ENCODE data around the gene CLBA1. TPM values are rescaled to one million over a fixed set of nuclear protein-coding genes. Genes with fewer than 3 reads are reported as not detected.
"Not testable (repeated sequence)": the region's sequence is repeated elsewhere in the genome, so short reads cannot be mapped to it uniquely, and the experiment has no call there.

Gene CLBA1
- total RNA-seq, 1 experiment from 2014 or later = 14.3 TPM

GRCh38 chr14:104941508-104942365 lies 43.9 kb upstream of the CLBA1 start:
- ChIA-PET CTCF (no interaction called here), POLR2A (ENCODE audit: low non-redundant PET) (no interaction called here)
- Histone ChIP-seq H3K4me3 (ENCODE audit: low read depth, low read length, poor library complexity, severe bottlenecking) (no peak overlapping the region), H3K4me1 (ENCODE audit: insufficient read depth, low read length, poor library complexity, severe bottlenecking) (no peaks in the 10 kb centered on the region), H3K27ac (ENCODE audit: low read depth, low read length, poor library complexity, severe bottlenecking) (no peak overlapping the region), H3K36me3 (ENCODE audit: insufficient read depth, low read length, poor library complexity, severe bottlenecking) (no peaks in the 10 kb centered on the region), H3K27me3 (replicated peaks; ENCODE audit: insufficient read depth, low read depth, low read length, poor library complexity) (peaks cover 39% of the 10 kb centered on the region), H3K9me3 (ENCODE audit: low read depth, low read length, poor library complexity, severe bottlenecking) (no peaks in the 10 kb centered on the region)
- TF ChIP-seq CTCF (conservative IDR thresholded peaks at IDR 0.05; ENCODE audit: low read depth, low read length) (no peak), EZH2 (IDR thresholded peaks at IDR 0.05; ENCODE audit: borderline replicate concordance, low read depth, low read length, poor library complexity, severe bottlenecking) (no peak)
- DNase-seq (ENCODE audit: low spot score) = no peak
- intact Hi-C loops (cut with micrococcal nuclease; ENCODE audit: unreplicated experiment) = no loop called here
- no TSS peak for BruUV-seq (replicated peaks)

- BruUV-seq (replicated peaks) = no TSS peak
- intact Hi-C loops (cut with micrococcal nuclease; ENCODE audit: unreplicated experiment) = no loop called here
- no peaks in the 10 kb centered on the region for H3K4me1 ChIP-seq (ENCODE audit: insufficient read depth, low read length, poor library complexity, severe bottlenecking)
- CTCF ChIA-PET = no interaction called here
- TF ChIP-seq CTCF (conservative IDR thresholded peaks at IDR 0.05; ENCODE audit: low read depth, low read length) (no peak), EZH2 (IDR thresholded peaks at IDR 0.05; ENCODE audit: borderline replicate concordance, low read depth, low read length, poor library complexity, severe bottlenecking) (no peak)
- POLR2A ChIA-PET (ENCODE audit: low non-redundant PET) = no interaction called here
- H3K4me3 ChIP-seq (ENCODE audit: low read depth, low read length, poor library complexity, severe bottlenecking) = no peak overlapping the region
- H3K9me3 ChIP-seq (ENCODE audit: low read depth, low read length, poor library complexity, severe bottlenecking) = no peaks in the 10 kb centered on the region
- no peaks in the 10 kb centered on the region for H3K36me3 ChIP-seq (ENCODE audit: insufficient read depth, low read length, poor library complexity, severe bottlenecking)
- H3K27me3 ChIP-seq (replicated peaks; ENCODE audit: insufficient read depth, low read depth, low read length, poor library complexity) = peaks cover 33% of the 10 kb centered on the region
- no peak for DNase-seq (ENCODE audit: low spot score)
- H3K27ac ChIP-seq (ENCODE audit: low read depth, low read length, poor library complexity, severe bottlenecking) = no peak overlapping the region
Measured at GRCh38 chr14:104942586-104942985, 43.0 kb upstream of the CLBA1 start.

- H3K4me1 ChIP-seq (ENCODE audit: insufficient read depth, low read length, poor library complexity, severe bottlenecking); H3K9me3 ChIP-seq (ENCODE audit: low read depth, low read length, poor library complexity, severe bottlenecking); H3K4me3 ChIP-seq (ENCODE audit: low read depth, low read length, poor library complexity, severe bottlenecking); DNase-seq (ENCODE audit: low spot score); POLR2A ChIA-PET (ENCODE audit: low non-redundant PET); BruUV-seq (replicated peaks); CTCF ChIA-PET; H3K27ac ChIP-seq (ENCODE audit: low read depth, low read length, poor library complexity, severe bottlenecking); intact Hi-C loops (cut with micrococcal nuclease; ENCODE audit: unreplicated experiment); H3K36me3 ChIP-seq (ENCODE audit: insufficient read depth, low read length, poor library complexity, severe bottlenecking): not testable (repeated sequence)
- H3K27me3 ChIP-seq (replicated peaks; ENCODE audit: insufficient read depth, low read depth, low read length, poor library complexity) = peaks cover 26% of the 10 kb centered on the region
Measured at GRCh38 chr14:104943216-104944015, 42.2 kb upstream of the CLBA1 start.

GRCh38 chr14:104944016-104944308 lies 41.6 kb upstream of the CLBA1 start:
- H3K4me1 ChIP-seq (ENCODE audit: insufficient read depth, low read length, poor library complexity, severe bottlenecking); BruUV-seq (replicated peaks); H3K36me3 ChIP-seq (ENCODE audit: insufficient read depth, low read length, poor library complexity, severe bottlenecking); CTCF ChIA-PET; POLR2A ChIA-PET (ENCODE audit: low non-redundant PET); intact Hi-C loops (cut with micrococcal nuclease; ENCODE audit: unreplicated experiment); H3K27ac ChIP-seq (ENCODE audit: low read depth, low read length, poor library complexity, severe bottlenecking); DNase-seq (ENCODE audit: low spot score); H3K4me3 ChIP-seq (ENCODE audit: low read depth, low read length, poor library complexity, severe bottlenecking); H3K9me3 ChIP-seq (ENCODE audit: low read depth, low read length, poor library complexity, severe bottlenecking): not testable (repeated sequence)
- H3K27me3 ChIP-seq (replicated peaks; ENCODE audit: insufficient read depth, low read depth, low read length, poor library complexity) = peaks cover 20% of the 10 kb centered on the region

- CTCF ChIA-PET; BruUV-seq (replicated peaks); DNase-seq (ENCODE audit: low spot score); H3K27ac ChIP-seq (ENCODE audit: low read depth, low read length, poor library complexity, severe bottlenecking); intact Hi-C loops (cut with micrococcal nuclease; ENCODE audit: unreplicated experiment); H3K9me3 ChIP-seq (ENCODE audit: low read depth, low read length, poor library complexity, severe bottlenecking); H3K4me1 ChIP-seq (ENCODE audit: insufficient read depth, low read length, poor library complexity, severe bottlenecking); H3K4me3 ChIP-seq (ENCODE audit: low read depth, low read length, poor library complexity, severe bottlenecking); H3K36me3 ChIP-seq (ENCODE audit: insufficient read depth, low read length, poor library complexity, severe bottlenecking); POLR2A ChIA-PET (ENCODE audit: low non-redundant PET): not testable (repeated sequence)
- peaks cover 13% of the 10 kb centered on the region for H3K27me3 ChIP-seq (replicated peaks; ENCODE audit: insufficient read depth, low read depth, low read length, poor library complexity)
Measured at GRCh38 chr14:104944436-104945205, 41.0 kb upstream of the CLBA1 start.

Measured in A673 (cell line).